A673 (cell line): ENCODE measurements around the gene STARD5.

ENCODE experiments used
- CTCF ChIP-seq: fragments of 300-800, 200-600 bp; sonication (generic); conservative IDR thresholded peaks from 2 replicates; pipeline ENCODE4 v1.5.1; 2017; ENCODE audit warnings: low read depth, mild to moderate bottlenecking, antibody characterized with exemption, low read length, moderate library complexity, mixed read lengths
- EZH2 ChIP-seq: fragments of 200-600 bp; sonication (generic); IDR thresholded peaks from 2 replicates; pipeline ENCODE4 v1.6.1; 2017; ENCODE audit warnings: borderline replicate concordance, low read depth, mild to moderate bottlenecking, mixed read lengths, antibody characterized with exemption, low read length; ENCODE audit not compliant: poor library complexity, severe bottlenecking

- no peak for TF ChIP-seq CTCF
- TF ChIP-seq EZH2: no peak
Measured at GRCh38 chr15:81280696-81281455, 43.1 kb downstream of the STARD5 start.
